WI38 (cell line): Measurements from ENCODE around the gene PNMA3.
"Not testable (repeated sequence)": the region's sequence is repeated elsewhere in the genome, so short reads cannot be mapped to it uniquely, and the experiment has no call there.

ENCODE experiments used
- H3K4me3 ChIP-seq: 2 replicates; pipeline ENCODE4 v1.5.1; 2011; ENCODE audit warnings: low read depth, mild to moderate bottlenecking, control low read depth, low read length
- CTCF ChIP-seq: IDR thresholded peaks from 2 replicates; pipeline ENCODE4 v1.5.1; 2012; ENCODE audit warnings: low read depth, mild to moderate bottlenecking, control low read depth, low read length

PNMA3 gene

GRCh38 chrX:153102418-153102817 lies 46.1 kb downstream of the PNMA3 start:
- no peak overlapping the region for H3K4me3 ChIP-seq
- no peak for TF ChIP-seq CTCF

- H3K4me3 ChIP-seq = not testable (repeated sequence)
Measured at GRCh38 chrX:153104959-153105358, 48.7 kb downstream of the PNMA3 start.

- not testable (repeated sequence) for H3K4me3 ChIP-seq
Measured at GRCh38 chrX:153106092-153106801, 50.0 kb downstream of the PNMA3 start.
